Mucosa of rectum (tissue), 2 donors: Measurements from ENCODE around the gene MTMR4.

Experiments
- H3K27ac ChIP-seq, 2 donors: one replicate each; pipeline ENCODE4 v1.7.0; 2013; ENCODE audit warnings: inconsistent platforms in 2 of 2, low read depth in 2 of 2, low read length in 2 of 2
- H3K27me3 ChIP-seq, 2 donors: one replicate each; pipeline ENCODE4 v1.7.0; 2013; ENCODE audit warnings: low read length in 2 of 2; ENCODE audit not compliant: control insufficient read depth in 2 of 2, insufficient read depth in 2 of 2
- H3K36me3 ChIP-seq, 2 donors: one replicate each; pipeline ENCODE4 v1.7.0; 2013; ENCODE audit warnings: low read length in 2 of 2; ENCODE audit not compliant: control insufficient read depth in 2 of 2, insufficient read depth in 2 of 2
- H3K4me1 ChIP-seq, 2 donors: one replicate each; pipeline ENCODE4 v1.7.0; 2013; ENCODE audit warnings: low read length in 2 of 2, mild to moderate bottlenecking in 1 of 2; ENCODE audit not compliant: control insufficient read depth in 2 of 2, insufficient read depth in 2 of 2
- H3K4me3 ChIP-seq, 2 donors: one replicate each; pipeline ENCODE4 v1.7.0; 2013; ENCODE audit warnings: low read length in 2 of 2
- H3K9ac ChIP-seq, 2 donors: one replicate each; pipeline ENCODE4 v1.7.0; 2013; ENCODE audit warnings: low read length in 2 of 2, low read depth in 1 of 2, mild to moderate bottlenecking in 1 of 2
- H3K9me3 ChIP-seq, 2 donors: one replicate each; pipeline ENCODE4 v1.7.0; 2013; ENCODE audit warnings: low read length in 2 of 2; ENCODE audit not compliant: control insufficient read depth in 2 of 2
- donor health status: healthy.
- donor health status: Normal muscosa, but diverticular disease.

MTMR4 gene

GRCh38 chr17:58476812-58477211 is 37.6 kb downstream of the MTMR4 start:
- Histone ChIP-seq H3K4me1 (no peaks in the 10 kb centered on the region), H3K4me3 (no peak overlapping the region), H3K27me3 (no peaks in the 10 kb centered on the region), H3K9me3 (no peaks in the 10 kb centered on the region), H3K27ac (no peak overlapping the region), H3K9ac (no peak overlapping the region), H3K36me3 (no peaks in the 10 kb centered on the region)

GRCh38 chr17:58475985-58476384 is 38.5 kb downstream of the MTMR4 start:
- no peaks in the 10 kb centered on the region for H3K9me3 ChIP-seq
- no peak overlapping the region for H3K27ac ChIP-seq
- H3K4me3 ChIP-seq = no peak overlapping the region
- H3K9ac ChIP-seq = no peak overlapping the region
- H3K36me3 ChIP-seq = no peaks in the 10 kb centered on the region
- no peaks in the 10 kb centered on the region for H3K4me1 ChIP-seq
- H3K27me3 ChIP-seq = no peaks in the 10 kb centered on the region

- Histone ChIP-seq H3K36me3 (no peaks in the 10 kb centered on the region), H3K27ac (no peak overlapping the region), H3K4me1 (no peaks in the 10 kb centered on the region), H3K9me3 (no peaks in the 10 kb centered on the region), H3K4me3 (no peak overlapping the region), H3K9ac (no peak overlapping the region), H3K27me3 (peaks cover 3% of the 10 kb centered on the region in 2 donors)
These were observed 44.1 kb downstream of the MTMR4 start for GRCh38 chr17:58470356-58470755.

DNA sequence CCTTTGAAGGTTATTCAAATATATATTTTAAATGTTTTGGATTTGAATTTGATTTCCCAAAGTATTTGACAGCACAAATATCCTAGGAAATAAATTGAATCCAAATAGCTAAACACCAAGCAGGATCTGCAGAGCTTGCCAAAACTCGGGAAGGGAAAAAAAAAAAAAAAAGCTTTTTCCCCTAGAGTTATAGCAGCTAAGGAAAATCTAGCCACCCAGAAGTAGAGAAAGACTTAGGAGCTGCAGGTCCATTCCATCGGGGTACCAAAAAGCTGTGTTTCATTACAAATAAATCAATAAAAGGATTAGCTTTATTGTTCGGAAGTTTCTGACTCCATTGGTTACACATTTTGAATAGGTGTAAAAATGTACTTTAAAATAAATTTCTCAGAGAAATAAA is 45.5 kb downstream of the MTMR4 start:
- H3K27ac ChIP-seq = no peak overlapping the region
- H3K9ac ChIP-seq = no peak overlapping the region
- no peaks in the 10 kb centered on the region for H3K4me1 ChIP-seq
- H3K9me3 ChIP-seq = no peaks in the 10 kb centered on the region
- H3K27me3 ChIP-seq = peaks cover 3% of the 10 kb centered on the region in 2 donors
- H3K36me3 ChIP-seq = no peaks in the 10 kb centered on the region
- H3K4me3 ChIP-seq = no peak overlapping the region

- Histone ChIP-seq H3K36me3 (no peaks in the 10 kb centered on the region), H3K27me3 (no peaks in the 10 kb centered on the region), H3K9ac (no peak overlapping the region), H3K4me3 (no peak overlapping the region), H3K4me1 (no peaks in the 10 kb centered on the region), H3K27ac (no peak overlapping the region), H3K9me3 (no peaks in the 10 kb centered on the region)
These were observed 58.9 kb downstream of the MTMR4 start for GRCh38 chr17:58455491-58455890.

DNA sequence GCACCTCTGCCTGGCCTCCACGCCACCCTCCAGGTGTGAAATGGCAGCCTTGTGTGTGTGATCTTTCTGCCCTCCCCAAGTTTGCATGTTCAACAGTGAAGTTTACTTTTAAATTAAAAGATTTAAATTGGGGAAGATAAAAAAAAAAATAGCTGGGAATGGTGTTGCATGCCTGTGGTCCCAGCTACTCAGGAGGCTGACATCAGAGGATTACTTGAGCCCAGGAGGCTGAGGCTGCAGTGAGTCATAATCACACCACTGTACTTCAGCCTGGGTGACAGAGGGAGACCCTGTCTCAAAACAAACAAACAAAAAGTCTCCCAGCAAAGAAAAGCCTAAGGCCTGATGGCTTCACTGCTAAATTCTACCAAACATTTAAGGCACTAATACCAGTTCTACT is 61.7 kb downstream of the MTMR4 start:
- Histone ChIP-seq H3K4me1 (no peaks in the 10 kb centered on the region), H3K27me3 (no peaks in the 10 kb centered on the region), H3K4me3 (no peak overlapping the region), H3K9ac (no peak overlapping the region), H3K27ac (no peak overlapping the region), H3K36me3 (no peaks in the 10 kb centered on the region), H3K9me3 (no peaks in the 10 kb centered on the region)

GRCh38 chr17:58447039-58447975 is 67.1 kb downstream of the MTMR4 start:
- H3K9ac ChIP-seq = no peak overlapping the region
- no peaks in the 10 kb centered on the region for H3K36me3 ChIP-seq
- no peaks in the 10 kb centered on the region for H3K4me1 ChIP-seq
- no peak overlapping the region for H3K4me3 ChIP-seq
- no peak overlapping the region for H3K27ac ChIP-seq
- no peaks in the 10 kb centered on the region for H3K9me3 ChIP-seq
- H3K27me3 ChIP-seq = no peaks in the 10 kb centered on the region

DNA sequence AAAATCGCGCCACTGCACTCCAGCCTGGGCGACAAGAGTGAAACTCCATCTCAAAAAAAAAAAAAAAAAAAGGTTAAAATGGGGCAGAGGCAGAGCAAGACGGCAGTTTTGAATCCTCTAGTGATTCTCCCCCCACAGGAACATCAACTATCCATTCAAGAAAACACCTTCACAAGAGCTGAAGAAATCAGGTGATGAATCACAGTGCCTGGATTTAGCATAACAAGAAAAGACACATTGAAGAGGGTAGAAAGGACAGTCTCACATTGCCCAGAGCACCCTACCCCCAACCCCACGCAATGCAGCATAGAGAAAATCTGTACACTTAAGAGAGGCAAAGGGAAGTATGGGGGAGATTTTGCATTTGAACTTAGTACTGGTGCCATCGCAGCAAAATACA is 68.4 kb downstream of the MTMR4 start:
- Histone ChIP-seq H3K4me3 (no peak overlapping the region), H3K27me3 (no peaks in the 10 kb centered on the region), H3K9me3 (no peaks in the 10 kb centered on the region), H3K36me3 (no peaks in the 10 kb centered on the region), H3K9ac (no peak overlapping the region), H3K27ac (no peak overlapping the region), H3K4me1 (no peaks in the 10 kb centered on the region)
